ENCODE results near the gene GK.

DNA sequence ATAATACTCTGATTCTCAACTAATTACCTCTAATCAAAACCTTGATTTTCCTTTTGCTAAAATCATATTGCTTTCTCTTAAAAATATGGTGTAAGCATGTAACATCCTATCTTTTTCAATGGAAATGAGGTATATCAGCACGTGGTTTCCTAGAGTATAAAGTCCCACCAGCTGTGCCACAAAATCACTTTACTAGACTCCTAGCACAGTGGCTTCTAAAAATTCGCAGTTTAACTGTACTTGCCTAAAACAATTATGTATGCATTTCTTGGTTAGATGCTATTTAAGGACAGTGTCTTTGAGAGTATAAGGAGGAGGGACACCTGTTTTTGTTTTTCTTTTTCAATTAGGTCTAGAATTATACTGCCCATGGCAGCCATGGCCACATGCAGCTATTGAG, 62.8 kb downstream of the GK start:
- TF ChIP-seq ZNF232 (CRISPR knock-in tag; IDR thresholded peaks at IDR 0.05) = no peak
- TF ChIP-seq GABPB1 (CRISPR knock-in tag; IDR thresholded peaks at IDR 0.05) = no peak
- TF ChIP-seq CTCF (IDR thresholded peaks at IDR 0.05) = no peak
- no peak for TF ChIP-seq JUN (CRISPR knock-in tag; IDR thresholded peaks at IDR 0.05)
- TF ChIP-seq TP53 (CRISPR knock-in tag; IDR thresholded peaks at IDR 0.05) = no peak
- TF ChIP-seq NR2C2 (CRISPR knock-in tag; IDR thresholded peaks at IDR 0.05) = no peak
- no peak for TF ChIP-seq SP1 (CRISPR knock-in tag; conservative IDR thresholded peaks at IDR 0.05)
- TF ChIP-seq ZNF219 (CRISPR knock-in tag; IDR thresholded peaks at IDR 0.05; ENCODE audit: borderline replicate concordance) = no peak
- TF ChIP-seq ZNF512 (CRISPR knock-in tag; IDR thresholded peaks at IDR 0.05; ENCODE audit: borderline replicate concordance) = no peak
- TF ChIP-seq, protein P1, sequence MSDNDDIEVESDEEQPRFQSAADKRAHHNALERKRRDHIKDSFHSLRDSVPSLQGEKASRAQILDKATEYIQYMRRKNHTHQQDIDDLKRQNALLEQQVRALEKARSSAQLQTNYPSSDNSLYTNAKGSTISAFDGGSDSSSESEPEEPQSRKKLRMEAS (CRISPR knock-in tag; IDR thresholded peaks at IDR 0.05) = no peak
- no peak for TF ChIP-seq FOXJ3 (CRISPR knock-in tag; IDR thresholded peaks at IDR 0.05; ENCODE audit: borderline replicate concordance)
- TF ChIP-seq SMAD4 (CRISPR knock-in tag; IDR thresholded peaks at IDR 0.05) = no peak
- TF ChIP-seq, protein P2, sequence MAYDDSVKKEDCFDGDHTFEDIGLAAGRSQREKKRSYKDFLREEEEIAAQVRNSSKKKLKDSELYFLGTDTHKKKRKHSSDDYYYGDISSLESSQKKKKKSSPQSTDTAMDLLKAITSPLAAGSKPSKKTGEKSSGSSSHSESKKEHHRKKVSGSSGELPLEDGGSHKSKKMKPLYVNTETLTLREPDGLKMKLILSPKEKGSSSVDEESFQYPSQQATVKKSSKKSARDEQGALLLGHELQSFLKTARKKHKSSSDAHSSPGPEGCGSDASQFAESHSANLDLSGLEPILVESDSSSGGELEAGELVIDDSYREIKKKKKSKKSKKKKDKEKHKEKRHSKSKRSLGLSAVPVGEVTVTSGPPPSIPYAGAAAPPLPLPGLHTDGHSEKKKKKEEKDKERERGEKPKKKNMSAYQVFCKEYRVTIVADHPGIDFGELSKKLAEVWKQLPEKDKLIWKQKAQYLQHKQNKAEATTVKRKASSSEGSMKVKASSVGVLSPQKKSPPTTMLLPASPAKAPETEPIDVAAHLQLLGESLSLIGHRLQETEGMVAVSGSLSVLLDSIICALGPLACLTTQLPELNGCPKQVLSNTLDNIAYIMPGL (CRISPR knock-in tag; IDR thresholded peaks at IDR 0.05) = no peak
- TF ChIP-seq, protein P3, sequence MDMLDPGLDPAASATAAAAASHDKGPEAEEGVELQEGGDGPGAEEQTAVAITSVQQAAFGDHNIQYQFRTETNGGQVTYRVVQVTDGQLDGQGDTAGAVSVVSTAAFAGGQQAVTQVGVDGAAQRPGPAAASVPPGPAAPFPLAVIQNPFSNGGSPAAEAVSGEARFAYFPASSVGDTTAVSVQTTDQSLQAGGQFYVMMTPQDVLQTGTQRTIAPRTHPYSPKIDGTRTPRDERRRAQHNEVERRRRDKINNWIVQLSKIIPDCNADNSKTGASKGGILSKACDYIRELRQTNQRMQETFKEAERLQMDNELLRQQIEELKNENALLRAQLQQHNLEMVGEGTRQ (CRISPR knock-in tag; IDR thresholded peaks at IDR 0.05) = no peak
